HG02973 (cell line): ENCODE results near the gene PHLDB2.
A peak's percentile ranks its signal among the peaks of the same experiment; 100 is the strongest.

Source experiments
- ATAC-seq: cut with Tn5 transposase; IDR thresholded peaks from one replicate; pipeline ENCODE4 v1.9.1; 2021; ENCODE audit warnings: moderate library complexity; ENCODE audit not compliant: unreplicated experiment

The PHLDB2 gene

DNA sequence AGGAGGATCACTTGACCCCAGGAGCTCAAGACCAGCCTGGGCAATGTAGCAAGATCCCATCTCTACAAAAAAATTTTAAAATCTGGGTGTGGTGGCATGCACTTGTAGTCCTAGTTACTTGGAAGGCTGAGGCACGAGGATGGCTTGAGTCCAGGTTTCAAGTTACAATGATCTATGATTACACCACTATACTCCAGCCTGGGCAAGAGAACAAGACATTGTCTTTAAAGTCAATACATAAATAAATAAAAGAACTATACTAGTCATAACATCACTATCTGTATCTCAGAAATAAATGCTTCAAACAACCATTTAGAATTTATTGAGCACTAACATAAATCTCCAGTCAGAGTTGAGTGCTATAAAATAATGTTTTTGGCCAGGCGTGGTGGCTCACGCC, 8.5 kb upstream of the PHLDB2 start:
- ATAC-seq = no peak

GRCh38 chr3:111851511-111851954, 7.5 kb upstream of the PHLDB2 start:
- no peak for ATAC-seq

DNA sequence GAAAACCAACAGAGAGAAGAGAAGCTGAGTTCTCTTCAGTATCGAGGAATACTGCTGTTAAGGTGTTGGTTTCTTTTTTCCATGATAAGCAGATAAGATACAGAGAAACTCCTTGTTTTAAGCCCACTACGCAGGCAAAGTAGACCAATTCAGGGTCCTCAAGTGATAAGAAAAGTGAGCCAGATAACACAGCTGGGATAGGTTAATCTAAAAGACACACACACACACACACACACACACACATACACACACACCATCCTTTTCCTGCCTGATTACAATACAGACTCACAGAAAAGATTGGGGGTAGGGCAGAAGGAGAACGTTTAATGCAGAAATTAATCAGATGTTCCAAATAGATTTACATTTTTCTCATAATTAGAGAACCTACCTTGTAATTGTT, 6.5 kb upstream of the PHLDB2 start:
- ATAC-seq = no peak

DNA sequence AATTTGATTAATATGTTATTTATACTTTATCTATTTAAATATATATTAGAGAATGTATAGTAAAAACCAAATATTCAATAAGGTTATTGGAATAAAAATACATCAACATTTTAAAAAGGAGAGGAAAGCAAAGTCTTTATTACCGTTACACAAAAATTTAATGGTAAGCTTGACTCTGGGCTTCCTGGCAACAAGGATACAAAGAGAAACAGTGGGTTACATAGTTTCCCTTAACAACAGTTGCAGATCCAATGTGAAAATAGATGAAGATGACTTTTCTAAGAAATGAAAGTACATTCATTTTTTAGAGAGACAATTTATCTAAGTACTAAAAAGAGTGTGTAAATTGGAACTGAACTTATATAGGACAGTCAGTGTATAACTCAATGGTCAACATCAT, 6.0 kb upstream of the PHLDB2 start:
- no peak for ATAC-seq

DNA sequence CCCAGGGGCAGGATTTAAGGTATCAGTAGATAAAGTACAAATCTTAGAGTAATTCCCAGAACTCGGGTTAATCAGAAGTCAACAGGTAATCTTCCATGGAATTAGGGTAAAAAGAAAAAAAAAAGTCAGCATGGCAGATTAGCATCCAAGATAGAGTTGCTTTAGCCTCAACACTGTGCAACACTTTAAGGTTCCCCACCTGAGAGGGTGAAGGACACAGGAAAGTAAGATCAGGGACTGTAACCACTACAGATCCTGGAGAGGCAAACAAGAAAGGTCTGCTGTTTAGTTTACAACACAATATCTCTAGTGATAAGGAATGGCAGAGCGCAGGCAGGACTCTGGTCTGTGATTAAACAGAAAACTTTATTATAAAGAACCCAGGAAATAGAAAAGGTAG, 4.1 kb upstream of the PHLDB2 start:
- no peak for ATAC-seq

- ATAC-seq = no peak
Observed at GRCh38 chr3:111856501-111856900, 2.6 kb upstream of the PHLDB2 start.

DNA sequence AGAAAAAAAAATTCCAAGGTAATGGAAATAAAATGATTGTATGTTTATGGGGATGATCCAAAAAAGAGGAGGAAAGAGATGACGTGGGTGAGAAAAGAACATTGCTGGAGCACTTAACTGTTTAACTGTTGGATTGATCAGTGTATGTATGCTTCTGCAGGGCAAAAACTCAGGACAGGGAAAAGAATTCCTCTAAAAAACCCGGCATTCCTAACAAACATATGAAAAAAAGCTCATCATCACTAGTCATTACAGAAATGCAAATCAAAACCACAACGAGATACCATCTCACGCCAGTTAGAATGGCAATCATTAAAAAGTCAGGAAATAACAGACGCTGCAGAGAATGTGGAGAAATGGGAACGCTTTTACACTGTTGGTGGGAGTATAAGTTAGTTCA, 1.6 kb upstream of the PHLDB2 start:
- no peak for ATAC-seq

- no peak for ATAC-seq
Observed at GRCh38 chr3:111858642-111859041, 423 bp upstream of the PHLDB2 start.

DNA sequence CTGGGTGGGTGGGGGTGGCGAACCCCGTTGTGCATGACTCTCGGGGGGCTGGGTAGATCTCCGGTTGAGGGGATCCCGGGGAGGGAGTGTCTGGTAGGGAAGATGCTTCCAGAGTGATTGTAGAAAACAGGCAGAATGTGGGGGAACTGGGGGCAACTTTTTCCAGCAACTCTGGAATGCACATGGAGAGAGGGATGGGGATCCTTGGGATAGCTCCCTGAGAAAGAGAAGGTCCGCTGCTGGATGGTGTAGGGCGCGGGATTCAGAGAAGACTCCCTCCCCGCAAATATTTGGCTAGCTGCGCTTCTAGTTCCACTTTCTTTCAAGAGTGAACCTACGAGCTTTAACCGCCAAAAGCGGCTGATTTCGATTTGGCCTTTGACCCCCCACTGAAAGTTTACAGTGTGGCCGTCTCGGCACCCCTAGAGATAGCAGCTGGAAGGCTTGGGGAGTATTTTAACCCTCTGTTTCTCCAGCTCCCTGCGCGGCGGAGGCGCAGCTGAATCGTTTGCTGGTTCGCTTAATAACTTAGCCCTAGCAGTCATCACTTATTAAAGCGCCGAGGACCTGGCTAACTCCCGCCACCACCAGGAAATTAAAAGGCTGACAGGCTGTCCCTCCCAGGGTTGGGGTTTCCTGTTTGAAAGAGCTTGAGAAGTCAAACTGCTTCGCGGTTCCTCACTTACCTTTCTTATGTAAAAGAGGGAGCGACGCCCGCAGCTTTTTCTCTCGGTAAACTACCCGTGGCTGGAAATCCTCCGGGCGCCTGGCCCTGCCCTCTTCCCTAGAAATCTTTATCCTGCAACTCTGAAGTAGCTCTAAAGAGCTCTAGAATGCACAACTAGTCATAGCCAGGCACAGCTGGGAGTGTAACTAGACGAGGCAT, 1.2 kb downstream of the PHLDB2 start:
- peak; percentile 88 for ATAC-seq

DNA sequence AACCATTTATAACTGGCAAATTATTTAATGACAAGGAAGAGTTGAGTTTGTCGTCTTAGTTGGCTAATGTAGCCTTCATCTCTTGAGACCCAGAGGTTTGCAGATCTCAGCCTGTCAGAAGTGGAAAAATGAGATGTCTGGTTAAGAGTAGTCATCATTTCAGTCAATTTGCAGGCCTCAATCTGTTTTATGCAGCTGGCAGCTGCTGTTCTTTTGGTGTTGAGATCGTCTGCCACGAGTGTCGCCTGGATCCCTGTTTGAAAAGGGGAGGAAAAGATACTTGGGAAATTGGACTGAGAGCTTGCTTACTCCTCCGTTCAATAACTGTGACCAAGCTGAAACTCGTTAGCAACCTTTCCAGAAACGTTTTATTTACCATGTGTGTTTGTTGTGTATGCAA, 2.3 kb downstream of the PHLDB2 start:
- ATAC-seq = no peak

DNA sequence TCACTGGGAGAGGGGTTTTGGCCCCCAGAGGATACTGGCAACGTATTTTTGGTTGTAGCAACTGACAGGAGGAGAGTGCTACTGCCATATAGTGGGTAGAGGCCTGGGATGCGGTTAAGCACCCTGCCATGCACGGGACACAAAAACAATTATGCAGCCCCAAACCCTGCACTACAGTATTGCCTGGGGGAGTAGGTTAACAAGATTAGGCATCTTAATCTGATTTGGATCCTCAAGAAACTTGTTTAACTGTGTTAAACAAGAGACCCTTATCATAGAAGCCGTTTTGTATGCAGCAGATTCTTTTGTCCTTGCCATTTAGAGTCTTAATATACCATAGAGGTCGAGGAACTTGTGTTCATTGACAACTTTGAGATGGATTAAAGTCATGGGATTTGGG, 3.4 kb downstream of the PHLDB2 start:
- no peak for ATAC-seq

- no peak for ATAC-seq
Observed at GRCh38 chr3:111862974-111863373, 3.9 kb downstream of the PHLDB2 start.

DNA sequence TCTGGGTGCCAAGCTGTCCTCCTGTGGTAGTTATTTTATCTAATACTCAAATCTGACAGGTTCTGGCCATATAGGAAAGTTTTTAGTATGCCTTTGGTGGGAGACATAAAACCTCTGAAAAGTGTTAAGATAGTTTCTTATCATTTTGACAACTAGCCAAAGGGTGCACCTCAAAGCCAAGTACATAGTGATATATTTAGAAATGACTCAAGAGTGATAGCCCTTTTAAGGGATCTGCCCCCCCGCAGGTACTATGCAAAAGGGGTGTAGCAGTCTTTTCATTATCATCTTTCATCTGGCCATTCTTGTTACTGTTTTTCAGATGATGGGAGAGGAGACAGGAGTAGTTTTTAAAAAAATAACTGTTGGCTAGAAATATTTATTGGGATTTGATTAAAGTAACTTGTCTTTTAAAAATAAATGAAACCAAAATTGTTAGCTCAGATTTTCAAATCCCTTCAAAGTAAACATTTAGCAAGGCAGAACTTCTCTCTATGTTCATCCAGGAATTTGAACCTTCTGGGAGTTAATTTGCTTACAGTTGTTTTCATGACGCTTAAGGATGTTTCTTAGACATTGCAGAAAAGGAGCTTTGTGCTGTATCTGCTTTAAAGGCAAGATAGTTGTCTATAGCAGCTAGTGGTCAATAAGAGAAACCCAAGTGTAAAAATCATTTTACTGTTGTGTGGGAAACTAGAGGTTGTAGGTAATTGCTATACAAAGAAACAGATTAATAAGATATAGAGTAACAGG, 5.1 kb downstream of the PHLDB2 start:
- no peak for ATAC-seq

GRCh38 chr3:111864821-111865656, 6.0 kb downstream of the PHLDB2 start:
- no peak for ATAC-seq

DNA sequence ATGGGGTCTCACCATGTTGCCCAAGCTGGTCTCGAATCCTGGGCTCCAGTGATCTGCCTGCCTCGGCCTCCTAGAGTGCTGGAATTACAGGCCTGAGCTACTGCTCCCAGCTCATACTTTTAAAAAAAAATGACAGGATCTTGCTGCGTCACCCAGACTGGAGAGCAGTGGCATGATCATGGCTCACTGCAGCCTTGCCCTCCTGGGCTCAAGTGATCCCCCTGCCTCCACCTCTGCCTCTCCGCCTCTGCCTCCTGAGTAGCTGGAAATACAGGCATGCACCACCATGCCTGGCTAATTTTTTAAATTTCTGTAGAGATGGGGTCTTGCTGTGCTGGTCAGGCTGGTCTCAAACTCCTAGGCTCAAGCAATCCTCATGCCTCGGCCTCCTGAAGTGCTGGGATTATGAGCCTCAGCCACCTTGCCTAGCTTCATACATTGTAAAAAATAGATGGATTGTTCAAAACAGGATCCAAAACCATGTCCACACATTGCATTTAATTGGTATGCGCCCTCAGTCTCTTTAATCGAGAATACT, 8.9 kb downstream of the PHLDB2 start:
- ATAC-seq = no peak

- no peak for ATAC-seq
Observed at GRCh38 chr3:111870620-111871019, 11.6 kb downstream of the PHLDB2 start.

DNA sequence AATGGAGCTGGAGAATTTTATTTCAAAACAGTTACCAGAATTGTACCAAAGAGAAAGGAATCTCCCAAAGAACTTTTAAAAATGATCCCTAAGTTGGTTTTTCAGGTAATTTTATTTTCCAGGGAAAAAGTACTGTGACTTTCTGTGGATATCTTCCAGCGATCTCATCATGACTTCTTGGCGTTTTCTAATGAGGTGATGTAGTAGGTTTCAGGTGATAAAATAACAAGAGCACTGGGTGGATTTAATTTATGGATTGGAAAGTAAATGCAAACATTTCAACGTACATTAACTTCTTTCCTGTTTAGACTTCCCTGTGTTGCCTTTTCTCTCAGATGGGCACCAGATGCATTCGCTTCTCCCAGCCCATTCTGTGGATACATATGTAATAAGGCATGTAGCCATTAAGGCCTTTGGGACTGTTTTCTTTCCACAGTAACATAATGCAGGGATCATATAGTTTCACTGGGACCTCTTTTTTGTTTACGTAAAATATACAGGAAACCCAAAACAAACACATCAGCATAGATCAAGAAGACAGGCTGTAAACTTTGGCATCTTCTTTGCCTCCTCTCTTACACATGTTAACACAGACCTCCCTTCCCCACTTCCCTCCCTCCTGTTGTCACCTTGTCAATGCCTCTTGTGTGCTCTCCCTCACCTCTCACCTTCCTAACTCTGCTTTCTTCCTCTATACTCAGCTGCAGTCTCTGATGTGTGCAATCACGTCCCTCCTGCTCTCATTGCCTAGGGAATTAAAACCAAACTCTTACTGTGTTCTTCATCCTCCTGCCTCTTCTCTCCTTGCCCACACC, 13.0 kb downstream of the PHLDB2 start:
- no peak for ATAC-seq

GRCh38 chr3:111872979-111873378, 13.9 kb downstream of the PHLDB2 start:
- no peak for ATAC-seq

DNA sequence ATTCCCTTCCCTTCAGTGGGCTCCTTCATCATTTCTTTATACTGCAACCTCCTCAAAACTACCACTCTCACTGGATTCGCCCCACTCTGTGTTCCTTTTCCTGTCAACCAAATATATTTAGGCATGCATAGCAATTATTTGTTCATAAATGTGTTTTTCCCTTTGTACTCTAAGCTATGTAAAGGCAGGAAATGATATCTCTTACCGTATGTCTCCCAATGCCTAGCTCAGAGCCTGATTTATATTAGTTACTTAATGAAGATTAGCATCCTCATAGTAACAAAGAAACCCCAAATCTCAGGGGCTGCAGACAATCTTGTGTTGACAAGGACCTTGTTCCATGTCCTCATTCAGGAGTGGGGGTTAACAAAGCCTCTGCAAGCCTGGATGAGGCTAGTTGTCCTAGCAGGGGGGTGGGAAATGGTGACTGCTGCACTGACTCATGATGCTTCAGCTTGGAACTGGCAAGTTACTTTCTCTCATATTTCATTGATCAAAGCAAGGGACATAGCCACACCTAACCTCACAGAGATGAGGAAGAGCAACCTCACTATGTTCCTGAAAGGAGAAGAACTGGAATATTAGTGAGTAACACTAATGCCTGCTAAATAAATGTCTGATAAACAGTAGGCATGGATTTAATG, 15.2 kb downstream of the PHLDB2 start:
- no peak for ATAC-seq

- ATAC-seq = no peak
Observed at GRCh38 chr3:111881480-111881879, 22.4 kb downstream of the PHLDB2 start.
